TTC549 (cell line): ENCODE measurements around the gene ROGDI.

ENCODE experiments used
- FAIRE-seq: peaks from 2 replicates; lab custom pipeline; 2012; peaks lifted over from hg19 to GRCh38; lab: Jason Lieb, UNC

ROGDI gene

GRCh38 chr16:4801962-4802658 is at the start of gene ROGDI:
TSS of gene ROGDI (minus strand) at chr16:4802633. CDS start at chr16:4802571, 62 bp downstream.
- FAIRE-seq, result no peak

GRCh38 chr16:4850211-4850610 is 47.8 kb upstream of the ROGDI start:
- no peak for FAIRE-seq

- no peak for FAIRE-seq
These were observed 45.5 kb upstream of the ROGDI start for GRCh38 chr16:4847774-4848587.

- no peak for FAIRE-seq
These were observed 44.7 kb upstream of the ROGDI start, which contains the start of the genes GLYR1 and UBN1 for GRCh38 chr16:4846901-4847773. TSS of gene GLYR1 (minus strand) at chr16:4847288. CDS start at chr16:4847265, 23 bp downstream. TSS of gene UBN1 (plus strand) at chr16:4847481. CDS start at chr16:4852918, 5,437 bp downstream.

- no peak for FAIRE-seq
These were observed 44.1 kb upstream of the ROGDI start for GRCh38 chr16:4846503-4846900.

GRCh38 chr16:4840984-4841383 is 38.6 kb upstream of the ROGDI start:
- FAIRE-seq, result no peak

GRCh38 chr16:4839942-4840341 is 37.5 kb upstream of the ROGDI start:
- no peak for FAIRE-seq

GRCh38 chr16:4837733-4838501 is 35.5 kb upstream of the ROGDI start:
- no peak for FAIRE-seq

GRCh38 chr16:4836727-4837126 is 34.3 kb upstream of the ROGDI start:
- no peak for FAIRE-seq

GRCh38 chr16:4833584-4833983 is 31.2 kb upstream of the ROGDI start:
- no peak for FAIRE-seq

- FAIRE-seq, result no peak
These were observed 30.4 kb upstream of the ROGDI start for GRCh38 chr16:4832698-4833343.

GRCh38 chr16:4831616-4832015 is 29.2 kb upstream of the ROGDI start:
- no peak for FAIRE-seq

GRCh38 chr16:4830408-4830807 is 28.0 kb upstream of the ROGDI start:
- FAIRE-seq, result no peak

GRCh38 chr16:4828567-4829321 is 26.3 kb upstream of the ROGDI start:
- FAIRE-seq, result no peak

GRCh38 chr16:4826980-4827379 is 24.5 kb upstream of the ROGDI start:
- no peak for FAIRE-seq

- FAIRE-seq, result no peak
These were observed 24.1 kb upstream of the ROGDI start for GRCh38 chr16:4826526-4826925.

GRCh38 chr16:4825196-4825595 is 22.8 kb upstream of the ROGDI start:
- no peak for FAIRE-seq

GRCh38 chr16:4820652-4821051 is 18.2 kb upstream of the ROGDI start:
- no peak for FAIRE-seq

GRCh38 chr16:4814542-4815173 is 12.2 kb upstream of the ROGDI start:
- no peak for FAIRE-seq

GRCh38 chr16:4814046-4814445 is 11.6 kb upstream of the ROGDI start:
- no peak for FAIRE-seq
